Fibroblast of lung (primary cell): ENCODE results near the gene POLD3. TPM values are rescaled to one million over a fixed set of nuclear protein-coding genes. Genes with fewer than 3 reads are reported as not detected.

Experiments
- DNase-seq, 2 donors: peaks; one replicate each; pipeline versions ENCODE4 v3.0.0 to v3.0.0-alpha.2; 2010; ENCODE audit warnings: low read depth in 2 of 2
- H2AFZ ChIP-seq: 2 replicates; pipeline ENCODE4 v1.5.1; 2012; ENCODE audit warnings: low read length, control low read depth, inconsistent platforms
- H3K27ac ChIP-seq: 2 replicates; pipeline ENCODE4 v1.5.1; 2011; ENCODE audit warnings: low read length, control low read depth; ENCODE audit not compliant: insufficient read depth
- H3K27me3 ChIP-seq: 2 replicates; pipeline ENCODE4 v1.5.1; 2011; ENCODE audit warnings: mild to moderate bottlenecking, low read length; ENCODE audit not compliant: control insufficient read depth, insufficient read depth
- H3K36me3 ChIP-seq: 2 replicates; pipeline ENCODE4 v1.5.1; 2011; ENCODE audit warnings: low read length; ENCODE audit not compliant: control insufficient read depth, insufficient read depth
- H3K4me1 ChIP-seq: 2 replicates; pipeline ENCODE4 v1.5.1; 2011; ENCODE audit warnings: low read length; ENCODE audit not compliant: control insufficient read depth, insufficient read depth; ENCODE audit errors: extremely low read depth
- H3K4me2 ChIP-seq: 2 replicates; pipeline ENCODE4 v1.5.1; 2011; ENCODE audit warnings: low read length, control low read depth; ENCODE audit not compliant: insufficient read depth; ENCODE audit errors: extremely low read depth
- H3K4me3 ChIP-seq, 4 experiments: fragments of 200-600 bp in 1 of 4; sonication (generic) in 1 of 4; replicated peaks in 1 of 4; 2 replicates each; pipeline ENCODE4 v1.5.1; 2011 to 2016; ENCODE audit warnings: low read length in 4 of 4, low read depth in 3 of 4, mild to moderate bottlenecking in 3 of 4, control low read depth in 2 of 4, inconsistent platforms in 1 of 4, mixed read lengths in 1 of 4; ENCODE audit not compliant: insufficient read depth in 1 of 4; ENCODE audit errors: control extremely low read depth in 1 of 4
- H3K79me2 ChIP-seq: 2 replicates; pipeline ENCODE4 v1.5.1; 2012; ENCODE audit warnings: mild to moderate bottlenecking, low read length, inconsistent platforms; ENCODE audit not compliant: control insufficient read depth, insufficient read depth
- H3K9ac ChIP-seq: 2 replicates; pipeline ENCODE4 v1.5.1; 2011; ENCODE audit warnings: mild to moderate bottlenecking, low read length, control low read depth; ENCODE audit not compliant: insufficient read depth
- H3K9me3 ChIP-seq: 2 replicates; pipeline ENCODE4 v1.5.1; 2012; ENCODE audit warnings: low read depth, low read length; ENCODE audit not compliant: control insufficient read depth, insufficient read depth
- H4K20me1 ChIP-seq: 2 replicates; pipeline ENCODE4 v1.5.1; 2011; ENCODE audit warnings: low read length; ENCODE audit not compliant: control insufficient read depth, insufficient read depth; ENCODE audit errors: extremely low read depth
- EZH2 ChIP-seq: IDR thresholded peaks from 2 replicates; pipeline ENCODE4 v1.5.1; 2012; ENCODE audit warnings: low read length, control low read depth, mild to moderate bottlenecking; ENCODE audit errors: missing control alignments
- polyA plus RNA-seq, 2 donors: library from polyadenylated mRNA; depleted of rRNA in 1 of 2; stranded (reverse) in 1 of 2; unstranded in 1 of 2; fragments of >200 nt; gene quantifications; 2 replicates each; pipeline ENCODE4 v1.2.1, GENCODE V29; 2011 to 2012; ENCODE audit warnings: missing spikeins in 1 of 2
- total RNA-seq: library from RNA; depleted of rRNA; stranded (reverse); fragments of >200 nt; gene quantifications from 2 replicates; pipeline ENCODE4 v1.2.1, GENCODE V29; 2014
- TF ChIP-seq, protein P1 (sequence below), 2 donors: IDR thresholded peaks in 1 of 2; conservative IDR thresholded peaks in 1 of 2; 1 replicate in 1 of 2; 2 replicates in 1 of 2; pipeline ENCODE4 v1.5.1; 2011 to 2012; ENCODE audit warnings: low read length in 2 of 2, control low read depth in 1 of 2, inconsistent platforms in 1 of 2, low read depth in 1 of 2, mild to moderate bottlenecking in 1 of 2

POLD3 gene
- total and polyA plus RNA-seq, 2 donors (not counting 1 experiment from before 2014, with no cell fraction given) = 9.1 to 13.7 TPM

DNA sequence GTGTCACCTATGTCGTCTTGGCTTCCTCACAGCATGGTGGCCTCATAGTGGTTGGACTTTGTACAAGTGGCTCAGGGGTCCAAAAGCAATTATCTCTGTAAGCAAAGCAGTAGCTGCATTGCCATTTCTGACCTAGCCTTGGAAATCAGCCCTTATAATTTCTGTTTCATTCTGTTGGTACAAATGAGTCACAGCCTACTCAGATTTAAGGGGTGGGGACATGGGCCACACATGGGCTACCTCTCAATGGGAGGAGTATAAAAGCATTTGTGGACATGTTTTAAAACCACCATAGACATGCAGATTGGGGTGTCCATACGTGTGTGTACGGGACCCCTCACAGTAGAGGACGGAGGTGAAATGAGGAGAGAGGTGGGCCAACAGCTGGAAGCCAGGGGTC, 97.3 kb downstream of the POLD3 start:
- Histone ChIP-seq H3K79me2 (no peaks in the 10 kb centered on the region), H3K4me3 (no peak overlapping the region), H3K27ac (no peak overlapping the region), H2AFZ (no peak overlapping the region), H3K36me3 (no peaks in the 10 kb centered on the region), H4K20me1 (no peaks in the 10 kb centered on the region), H3K4me1 (peaks cover 4% of the 10 kb centered on the region), H3K27me3 (peaks cover 4% of the 10 kb centered on the region), H3K9ac (no peak overlapping the region), H3K9me3 (no peaks in the 10 kb centered on the region), H3K4me2 (no peak overlapping the region)
- DNase-seq = peak; percentile 51 to 68
- TF ChIP-seq, protein P1, sequence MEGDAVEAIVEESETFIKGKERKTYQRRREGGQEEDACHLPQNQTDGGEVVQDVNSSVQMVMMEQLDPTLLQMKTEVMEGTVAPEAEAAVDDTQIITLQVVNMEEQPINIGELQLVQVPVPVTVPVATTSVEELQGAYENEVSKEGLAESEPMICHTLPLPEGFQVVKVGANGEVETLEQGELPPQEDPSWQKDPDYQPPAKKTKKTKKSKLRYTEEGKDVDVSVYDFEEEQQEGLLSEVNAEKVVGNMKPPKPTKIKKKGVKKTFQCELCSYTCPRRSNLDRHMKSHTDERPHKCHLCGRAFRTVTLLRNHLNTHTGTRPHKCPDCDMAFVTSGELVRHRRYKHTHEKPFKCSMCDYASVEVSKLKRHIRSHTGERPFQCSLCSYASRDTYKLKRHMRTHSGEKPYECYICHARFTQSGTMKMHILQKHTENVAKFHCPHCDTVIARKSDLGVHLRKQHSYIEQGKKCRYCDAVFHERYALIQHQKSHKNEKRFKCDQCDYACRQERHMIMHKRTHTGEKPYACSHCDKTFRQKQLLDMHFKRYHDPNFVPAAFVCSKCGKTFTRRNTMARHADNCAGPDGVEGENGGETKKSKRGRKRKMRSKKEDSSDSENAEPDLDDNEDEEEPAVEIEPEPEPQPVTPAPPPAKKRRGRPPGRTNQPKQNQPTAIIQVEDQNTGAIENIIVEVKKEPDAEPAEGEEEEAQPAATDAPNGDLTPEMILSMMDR (conservative IDR thresholded peaks at IDR 0.05 in 1 of 2, IDR thresholded peaks at IDR 0.05 in 1 of 2; ENCODE audit: low read depth in 1 of 2, low read length in 2 of 2) = no peak

DNA sequence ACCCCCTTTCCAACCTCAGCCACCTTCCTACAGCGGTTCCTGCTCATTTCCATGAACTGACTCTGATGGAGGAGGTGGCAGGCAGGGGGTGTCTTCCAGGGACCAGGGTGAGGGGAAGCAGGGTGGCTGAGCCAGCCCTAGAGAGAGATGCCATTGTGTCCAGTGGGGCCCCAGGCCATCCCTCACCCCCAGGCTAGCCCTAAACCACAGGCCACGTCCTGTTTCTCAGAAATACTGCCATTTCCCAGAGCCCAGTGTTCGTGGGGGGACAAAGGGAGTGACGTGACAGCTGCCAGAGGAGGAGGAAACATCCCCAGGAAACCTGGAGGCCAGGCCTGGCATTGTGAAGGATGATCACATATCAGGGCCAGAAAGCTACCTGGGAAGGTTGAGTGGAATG, 99.4 kb downstream of the POLD3 start:
- Histone ChIP-seq H3K4me3 (no peak overlapping the region), H3K27me3 (peaks cover 4% of the 10 kb centered on the region), H2AFZ (no peak overlapping the region), H3K9ac (no peak overlapping the region), H3K4me2 (no peak overlapping the region), H3K79me2 (no peaks in the 10 kb centered on the region), H3K27ac (no peak overlapping the region), H4K20me1 (no peaks in the 10 kb centered on the region), H3K36me3 (no peaks in the 10 kb centered on the region), H3K4me1 (peaks cover 7% of the 10 kb centered on the region), H3K9me3 (no peaks in the 10 kb centered on the region)
- TF ChIP-seq EZH2 = no peak
- TF ChIP-seq, protein P1 (conservative IDR thresholded peaks at IDR 0.05 in 1 of 2, IDR thresholded peaks at IDR 0.05 in 1 of 2; ENCODE audit: low read depth in 1 of 2, low read length in 2 of 2) = no peak
- DNase-seq = no peak

Other genes with a start within 250 kb of the POLD3 start
- 3.1 and 4.1 TPM in 2 replicates for gene PGM2L1, start 194.1 kb upstream of the POLD3 start, total RNA-seq
- 1.3 and 1.4 TPM in 2 replicates for gene PGM2L1, start 194.1 kb upstream of the POLD3 start, polyA plus RNA-seq
- 6.4 and 10.8 TPM in 2 replicates for gene KCNE3, start 125.0 kb upstream of the POLD3 start, total RNA-seq
- gene KCNE3, start 125.0 kb upstream of the POLD3 start, polyA plus RNA-seq = 0.03 and 0.25 TPM in 2 replicates
- 1.8 and 2.8 TPM in 2 replicates for gene LIPT2, start 98.9 kb upstream of the POLD3 start, total RNA-seq
- gene LIPT2, start 98.9 kb upstream of the POLD3 start, polyA plus RNA-seq = 0.76 and 1.8 TPM in 2 replicates
- not detected in 2 replicates for gene CHRDL2, start 138.8 kb downstream of the POLD3 start, total RNA-seq
- gene CHRDL2, start 138.8 kb downstream of the POLD3 start, polyA plus RNA-seq = not detected in 2 replicates
- gene RNF169, start 156.3 kb downstream of the POLD3 start, total RNA-seq = 24.4 and 32.2 TPM in 2 replicates
- 11.6 and 12.3 TPM in 2 replicates for gene RNF169, start 156.3 kb downstream of the POLD3 start, polyA plus RNA-seq